ENCODE results near the gene SCGB1C2. TPM values are rescaled to one million over a fixed set of nuclear protein-coding genes. Genes with fewer than 3 reads are reported as not detected.

The SCGB1C2 gene
- total RNA-seq, 3 donors from 2014 or later, result not detected

- ATAC-seq, result no peak
Measured at GRCh38 chr17:173166-173911, 36.0 kb downstream of the SCGB1C2 start.

GRCh38 chr17:177155-177554 is 39.8 kb downstream of the SCGB1C2 start:
- no peak overlapping the region for H3K4me3 ChIP-seq
- H3K36me3 ChIP-seq (ENCODE audit: low read depth), result no peaks in the 10 kb centered on the region
- no peak for DNase-seq
- intact Hi-C loops (cut with DNase I, micrococcal nuclease), result no loop called here
- TF ChIP-seq CTCF (IDR thresholded peaks at IDR 0.05), result no peak
- no peaks in the 10 kb centered on the region for H3K9me3 ChIP-seq
- peaks cover 4% of the 10 kb centered on the region for H3K4me1 ChIP-seq (ENCODE audit: low read depth)
- ATAC-seq, result no peak

More at GRCh38 chr17:173166-173911, 36.0 kb downstream of the SCGB1C2 start:
- H3K9me3 ChIP-seq, result no peaks in the 10 kb centered on the region
- no peak for TF ChIP-seq CTCF (IDR thresholded peaks at IDR 0.05)
- DNase-seq, result no peak
- no peaks in the 10 kb centered on the region for H3K36me3 ChIP-seq (ENCODE audit: low read depth)
- no peaks in the 10 kb centered on the region for H3K4me1 ChIP-seq (ENCODE audit: low read depth)
- intact Hi-C loops (cut with DNase I, micrococcal nuclease), result no loop called here
- H3K4me3 ChIP-seq, result no peak overlapping the region

- Histone ChIP-seq H3K4me3 (no peak overlapping the region), H3K9me3 (no peaks in the 10 kb centered on the region), H3K36me3 (ENCODE audit: low read depth) (no peaks in the 10 kb centered on the region), H3K4me1 (ENCODE audit: low read depth) (peaks cover 4% of the 10 kb centered on the region)
- intact Hi-C loops (cut with DNase I, micrococcal nuclease), result no loop called here
- no peak for TF ChIP-seq CTCF (IDR thresholded peaks at IDR 0.05)
- ATAC-seq (no peak), DNase-seq (no peak)
Measured at GRCh38 chr17:177762-178161, 40.4 kb downstream of the SCGB1C2 start.

GRCh38 chr17:178292-179065 is 41.1 kb downstream of the SCGB1C2 start:
- H3K4me1 ChIP-seq (ENCODE audit: low read depth), result peaks cover 4% of the 10 kb centered on the region
- intact Hi-C loops (cut with DNase I, micrococcal nuclease), result no loop called here
- DNase-seq, result no peak

GRCh38 chr17:179066-179432 is 41.7 kb downstream of the SCGB1C2 start:
- intact Hi-C loops (cut with DNase I, micrococcal nuclease), result no loop called here
- Histone ChIP-seq H3K36me3 (ENCODE audit: low read depth) (no peaks in the 10 kb centered on the region), H3K4me3 (no peak overlapping the region), H3K4me1 (ENCODE audit: low read depth) (peaks cover 4% of the 10 kb centered on the region), H3K9me3 (no peaks in the 10 kb centered on the region)
- ATAC-seq, result no peak
- no peak for DNase-seq
- TF ChIP-seq CTCF (IDR thresholded peaks at IDR 0.05), result no peak

More at GRCh38 chr17:178292-179065, 41.1 kb downstream of the SCGB1C2 start:
- no peaks in the 10 kb centered on the region for H3K36me3 ChIP-seq (ENCODE audit: low read depth)
- H3K9me3 ChIP-seq, result no peaks in the 10 kb centered on the region
- no peak for ATAC-seq
- TF ChIP-seq CTCF (IDR thresholded peaks at IDR 0.05), result no peak
- no peak overlapping the region for H3K4me3 ChIP-seq

Measured in mucosa of descending colon (tissue), 3 donors.